GM12873 (cell line): ENCODE results near the gene ADPRM.

Experiments
- TF ChIP-seq, protein P1 (sequence below): IDR thresholded peaks from 2 replicates; pipeline ENCODE4 v1.5.1; 2012; ENCODE audit warnings: low read depth, mild to moderate bottlenecking, moderate library complexity, low read length, control low read depth; ENCODE audit not compliant: insufficient read depth; ENCODE audit errors: missing control alignments

Gene ADPRM

DNA sequence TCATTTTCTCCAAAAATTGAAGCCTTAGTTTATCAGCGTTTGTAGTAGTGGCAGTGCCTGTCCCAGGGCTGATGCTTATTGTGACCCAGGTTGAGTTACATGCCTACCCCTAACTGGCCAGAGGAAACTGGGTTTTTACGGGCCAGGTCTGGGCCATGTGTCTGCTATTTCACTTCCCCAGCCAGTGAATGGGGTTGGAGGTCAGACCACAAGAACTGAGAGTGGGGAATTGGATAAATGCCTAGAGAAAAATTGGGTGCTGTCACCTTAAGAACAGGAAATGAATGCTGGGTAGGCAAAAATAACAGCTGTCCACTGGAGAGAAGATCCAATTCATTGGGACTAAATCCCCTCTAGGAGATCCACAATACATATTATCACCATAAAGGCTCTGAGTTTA is 5.2 kb downstream of the ADPRM start:
- TF ChIP-seq, protein P1, sequence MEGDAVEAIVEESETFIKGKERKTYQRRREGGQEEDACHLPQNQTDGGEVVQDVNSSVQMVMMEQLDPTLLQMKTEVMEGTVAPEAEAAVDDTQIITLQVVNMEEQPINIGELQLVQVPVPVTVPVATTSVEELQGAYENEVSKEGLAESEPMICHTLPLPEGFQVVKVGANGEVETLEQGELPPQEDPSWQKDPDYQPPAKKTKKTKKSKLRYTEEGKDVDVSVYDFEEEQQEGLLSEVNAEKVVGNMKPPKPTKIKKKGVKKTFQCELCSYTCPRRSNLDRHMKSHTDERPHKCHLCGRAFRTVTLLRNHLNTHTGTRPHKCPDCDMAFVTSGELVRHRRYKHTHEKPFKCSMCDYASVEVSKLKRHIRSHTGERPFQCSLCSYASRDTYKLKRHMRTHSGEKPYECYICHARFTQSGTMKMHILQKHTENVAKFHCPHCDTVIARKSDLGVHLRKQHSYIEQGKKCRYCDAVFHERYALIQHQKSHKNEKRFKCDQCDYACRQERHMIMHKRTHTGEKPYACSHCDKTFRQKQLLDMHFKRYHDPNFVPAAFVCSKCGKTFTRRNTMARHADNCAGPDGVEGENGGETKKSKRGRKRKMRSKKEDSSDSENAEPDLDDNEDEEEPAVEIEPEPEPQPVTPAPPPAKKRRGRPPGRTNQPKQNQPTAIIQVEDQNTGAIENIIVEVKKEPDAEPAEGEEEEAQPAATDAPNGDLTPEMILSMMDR: no peak

DNA sequence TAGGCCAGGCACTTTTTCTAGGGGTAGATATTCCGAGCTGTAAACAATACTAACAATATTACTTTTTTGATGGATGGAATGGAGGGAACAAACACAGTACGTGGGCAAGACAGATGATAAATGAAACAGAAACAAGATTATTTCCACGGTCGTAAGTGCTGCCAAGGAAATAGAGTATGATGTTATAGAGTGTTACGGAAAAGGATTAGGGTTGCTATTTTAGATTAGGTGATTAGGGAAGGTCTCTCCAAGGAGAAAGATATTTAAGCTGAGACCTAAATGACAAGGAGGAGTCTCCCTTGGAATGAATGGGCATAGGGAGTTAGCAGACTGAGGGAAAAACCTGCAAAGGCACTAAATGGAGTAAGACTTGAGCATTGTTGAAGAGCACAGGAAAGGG is 8.3 kb downstream of the ADPRM start:
- TF ChIP-seq, protein P1: no peak

DNA sequence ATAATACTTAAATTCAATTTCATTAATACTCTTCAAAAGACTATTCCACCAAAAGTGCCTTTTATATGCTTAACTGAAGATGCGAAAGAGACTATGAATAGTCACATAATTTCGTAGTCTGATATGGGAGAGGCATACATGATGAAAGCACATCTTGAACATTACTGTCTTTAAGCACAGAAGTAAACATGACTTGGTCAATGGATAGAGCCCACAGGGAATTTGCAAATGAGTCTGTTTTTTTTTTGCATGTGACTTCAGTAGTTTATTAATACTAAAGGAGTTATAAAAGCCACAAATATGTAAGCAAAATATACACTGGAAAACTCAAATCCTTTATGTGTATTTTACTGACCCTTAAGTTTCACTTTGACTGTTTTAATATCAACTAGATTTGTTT is 15.9 kb downstream of the ADPRM start:
- TF ChIP-seq, protein P1: no peak

DNA sequence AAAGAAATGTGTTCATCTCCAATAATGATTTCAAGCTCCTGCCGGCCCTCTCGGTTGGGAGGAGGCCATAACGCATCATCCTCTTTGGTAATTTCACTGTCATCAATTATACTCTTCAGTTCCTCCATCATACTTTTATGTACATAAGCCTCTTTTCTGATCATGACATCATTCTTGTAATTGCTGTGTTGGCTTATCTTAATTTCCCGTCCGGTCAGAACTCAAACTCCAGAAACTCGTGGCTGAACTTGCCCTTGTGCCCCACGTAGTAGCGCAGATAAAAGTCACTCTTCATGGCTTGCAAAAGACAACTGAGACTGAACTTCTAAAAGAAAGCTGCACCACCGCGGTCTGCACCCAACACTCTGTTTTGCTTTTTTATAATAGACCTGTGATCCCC is 18.8 kb downstream of the ADPRM start:
- TF ChIP-seq, protein P1: no peak

DNA sequence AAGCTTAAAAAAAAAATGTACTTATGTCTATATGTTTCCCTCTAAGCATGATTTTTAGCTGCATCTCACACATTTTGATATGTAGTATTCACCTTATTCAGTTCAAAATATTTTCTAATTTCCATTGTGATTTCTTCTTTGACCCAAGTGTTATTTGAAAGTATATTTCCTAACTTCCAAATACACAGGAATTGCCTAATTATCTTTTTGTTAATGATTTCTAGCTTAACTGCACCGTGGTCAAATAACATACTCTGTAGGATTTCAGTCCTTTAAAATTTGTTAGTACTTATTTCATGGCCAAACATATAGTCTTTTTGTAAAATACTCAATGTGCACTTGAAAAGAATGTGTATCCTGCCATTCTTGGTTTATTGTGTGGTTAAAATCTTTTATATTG is 21.2 kb downstream of the ADPRM start:
- TF ChIP-seq, protein P1: no peak

DNA sequence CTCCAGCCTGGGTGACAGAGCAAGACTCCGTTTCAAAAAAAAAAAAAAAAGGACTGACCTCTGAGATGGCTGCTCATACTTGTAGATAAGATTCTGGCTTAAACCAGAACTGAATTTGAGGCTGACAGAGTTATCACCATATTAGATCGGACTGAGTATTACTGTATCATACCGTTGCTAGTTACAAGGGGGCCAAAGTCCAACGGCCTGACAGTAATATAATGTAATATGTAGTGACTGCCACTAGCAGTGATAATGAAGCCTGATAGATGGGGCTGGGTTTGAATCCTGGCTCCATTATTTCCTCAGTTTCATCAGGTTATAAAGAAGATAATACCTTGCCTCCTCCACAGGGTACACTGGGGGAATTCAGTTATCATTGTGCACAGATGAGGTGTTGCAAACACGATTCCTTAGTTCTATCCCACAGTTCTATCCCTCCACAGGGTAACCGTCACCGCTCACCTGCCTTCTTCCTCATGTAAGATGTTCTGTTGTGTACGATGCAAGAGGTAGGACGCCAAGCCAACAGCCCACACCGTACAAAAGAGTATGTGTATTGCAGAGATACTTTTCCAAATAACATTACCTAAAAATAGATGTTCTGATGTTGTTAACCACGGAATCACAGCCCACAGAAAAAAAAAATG is 27.3 kb downstream of the ADPRM start:
- TF ChIP-seq, protein P1: no peak

DNA sequence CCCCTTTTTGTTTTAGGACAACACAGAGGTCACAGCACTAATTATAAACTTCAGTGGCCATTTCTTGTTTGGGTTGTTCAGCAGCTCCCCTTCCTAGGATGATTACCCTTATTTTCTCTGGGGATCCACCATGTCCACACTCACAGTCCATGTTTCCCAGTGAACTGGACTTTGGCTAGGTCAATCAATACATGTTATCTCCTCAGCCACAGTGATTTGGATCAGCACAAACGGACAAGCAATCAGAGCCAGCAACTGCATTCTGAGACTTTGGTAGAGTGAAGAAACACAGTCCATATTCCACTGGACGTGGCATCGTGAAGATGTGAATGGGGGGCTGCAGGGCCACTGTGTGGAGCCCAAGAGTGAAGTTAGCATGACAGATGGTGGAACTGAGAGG is 27.9 kb downstream of the ADPRM start:
- TF ChIP-seq, protein P1: no peak
